Measurements from ENCODE around the gene LRFN4.

DNA sequence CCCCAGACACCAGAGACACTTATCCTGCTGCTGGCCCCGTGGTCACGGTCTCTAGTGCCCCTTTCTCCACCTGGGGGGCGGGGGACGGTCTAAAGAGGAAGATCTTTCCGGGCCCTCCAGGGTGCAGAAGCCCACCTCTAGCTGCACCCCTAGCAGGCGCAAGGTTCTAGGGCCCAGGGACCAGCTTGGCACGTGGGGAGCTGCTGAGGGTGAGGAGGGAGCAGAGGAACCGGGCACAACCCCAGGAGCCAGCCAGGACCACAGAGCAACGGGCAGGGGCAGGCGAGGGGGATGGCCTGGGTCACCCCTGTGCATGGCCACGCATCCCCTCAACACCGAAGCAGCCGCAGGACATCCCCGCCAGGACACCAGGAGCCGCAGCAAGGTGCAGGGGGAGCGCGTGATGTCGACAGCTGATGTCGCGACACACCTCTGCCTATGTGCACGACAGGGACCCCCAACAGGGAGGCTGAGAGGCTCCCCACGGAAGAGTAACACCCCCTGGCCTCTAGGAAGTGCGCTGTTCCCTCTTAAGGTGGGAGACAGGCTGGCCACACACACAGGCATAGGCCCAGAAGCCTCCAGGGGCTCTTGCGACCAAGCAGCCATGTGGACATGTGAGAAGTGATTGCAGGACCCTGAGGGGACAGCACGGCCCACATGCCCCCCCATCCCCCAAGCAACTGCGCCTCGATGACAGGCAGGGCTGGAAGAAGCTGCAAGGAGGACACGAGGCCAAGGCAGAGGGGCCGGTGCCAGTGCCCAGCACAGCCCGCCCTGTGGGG, 5.1 kb downstream of the LRFN4 start:
- TF ChIP-seq, protein P1, sequence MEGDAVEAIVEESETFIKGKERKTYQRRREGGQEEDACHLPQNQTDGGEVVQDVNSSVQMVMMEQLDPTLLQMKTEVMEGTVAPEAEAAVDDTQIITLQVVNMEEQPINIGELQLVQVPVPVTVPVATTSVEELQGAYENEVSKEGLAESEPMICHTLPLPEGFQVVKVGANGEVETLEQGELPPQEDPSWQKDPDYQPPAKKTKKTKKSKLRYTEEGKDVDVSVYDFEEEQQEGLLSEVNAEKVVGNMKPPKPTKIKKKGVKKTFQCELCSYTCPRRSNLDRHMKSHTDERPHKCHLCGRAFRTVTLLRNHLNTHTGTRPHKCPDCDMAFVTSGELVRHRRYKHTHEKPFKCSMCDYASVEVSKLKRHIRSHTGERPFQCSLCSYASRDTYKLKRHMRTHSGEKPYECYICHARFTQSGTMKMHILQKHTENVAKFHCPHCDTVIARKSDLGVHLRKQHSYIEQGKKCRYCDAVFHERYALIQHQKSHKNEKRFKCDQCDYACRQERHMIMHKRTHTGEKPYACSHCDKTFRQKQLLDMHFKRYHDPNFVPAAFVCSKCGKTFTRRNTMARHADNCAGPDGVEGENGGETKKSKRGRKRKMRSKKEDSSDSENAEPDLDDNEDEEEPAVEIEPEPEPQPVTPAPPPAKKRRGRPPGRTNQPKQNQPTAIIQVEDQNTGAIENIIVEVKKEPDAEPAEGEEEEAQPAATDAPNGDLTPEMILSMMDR (conservative IDR thresholded peaks at IDR 0.05 in 1 of 2, IDR thresholded peaks at IDR 0.05 in 1 of 2; ENCODE audit: extremely low read depth in 1 of 2, insufficient read depth in 1 of 2, low read depth in 1 of 2, low read length in 2 of 2) = no peak
- no peak for TF ChIP-seq EZH2 (IDR thresholded peaks at IDR 0.05; ENCODE audit: borderline replicate concordance, low read length)

Measured in mammary epithelial cell (primary cell).